ENCODE measurements around the gene SLC6A9.

Gene SLC6A9

DNA sequence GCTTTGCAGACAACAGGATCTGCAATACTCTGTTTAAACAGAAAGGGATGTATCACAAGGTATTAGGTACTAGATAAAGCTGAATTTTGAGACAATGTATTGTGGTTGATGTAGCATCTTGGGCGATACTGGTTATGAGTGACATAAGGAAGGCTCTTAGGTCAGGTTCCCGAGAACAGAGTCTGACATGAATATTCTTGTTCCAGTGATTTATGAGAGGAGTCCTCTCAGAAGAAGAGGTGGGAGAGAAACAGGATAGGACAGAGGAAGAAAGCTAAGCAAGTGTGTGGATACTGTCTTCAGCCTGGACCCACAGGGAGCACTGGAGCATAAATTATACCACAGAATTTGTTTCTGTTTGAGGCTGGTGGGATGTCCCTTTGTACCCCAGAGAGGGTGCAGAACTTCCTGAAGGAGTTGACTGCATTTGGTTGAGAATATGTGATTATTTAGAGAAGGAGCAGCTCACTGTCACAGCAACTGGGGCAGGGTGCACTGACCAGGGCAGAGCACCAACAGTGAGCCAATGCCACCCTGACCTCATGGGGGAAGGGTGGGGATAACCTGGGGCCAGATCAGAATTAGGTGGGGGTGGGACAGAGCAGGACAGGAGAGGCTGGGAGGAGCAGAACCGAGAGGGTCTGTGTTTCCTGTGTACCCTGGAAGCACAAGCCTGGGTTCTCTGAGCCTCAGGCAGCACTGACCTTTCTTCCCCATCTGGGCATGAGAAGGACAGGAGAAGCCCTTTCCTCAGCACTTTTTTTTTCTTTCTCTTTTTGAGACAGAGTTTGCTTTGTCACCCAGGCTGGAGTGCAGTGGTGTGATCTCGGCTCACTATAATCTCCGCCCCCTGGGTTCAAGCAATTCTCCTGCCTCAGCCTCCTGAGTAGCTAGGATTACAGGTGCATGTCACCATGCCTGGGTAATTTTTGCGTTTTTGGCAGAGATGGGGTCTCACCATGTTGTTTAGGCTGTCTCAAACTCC, 36.3 kb upstream of the SLC6A9 start:
- Histone ChIP-seq H3K36me3 (ENCODE audit: control insufficient read depth, low read depth, low read length) (no peaks in the 10 kb centered on the region), H3K9ac (ENCODE audit: low read length) (no peak overlapping the region), H3K27ac (ENCODE audit: low read length) (no peak overlapping the region), H3K9me3 (ENCODE audit: control insufficient read depth, low read depth, low read length) (no peaks in the 10 kb centered on the region), H3K4me3 (ENCODE audit: low read length) (no peak overlapping the region), H3K27me3 (ENCODE audit: control insufficient read depth, insufficient read depth, low read length) (no peaks in the 10 kb centered on the region), H3K4me1 (ENCODE audit: control insufficient read depth, low read depth, low read length) (peaks cover 5% of the 10 kb centered on the region)

DNA sequence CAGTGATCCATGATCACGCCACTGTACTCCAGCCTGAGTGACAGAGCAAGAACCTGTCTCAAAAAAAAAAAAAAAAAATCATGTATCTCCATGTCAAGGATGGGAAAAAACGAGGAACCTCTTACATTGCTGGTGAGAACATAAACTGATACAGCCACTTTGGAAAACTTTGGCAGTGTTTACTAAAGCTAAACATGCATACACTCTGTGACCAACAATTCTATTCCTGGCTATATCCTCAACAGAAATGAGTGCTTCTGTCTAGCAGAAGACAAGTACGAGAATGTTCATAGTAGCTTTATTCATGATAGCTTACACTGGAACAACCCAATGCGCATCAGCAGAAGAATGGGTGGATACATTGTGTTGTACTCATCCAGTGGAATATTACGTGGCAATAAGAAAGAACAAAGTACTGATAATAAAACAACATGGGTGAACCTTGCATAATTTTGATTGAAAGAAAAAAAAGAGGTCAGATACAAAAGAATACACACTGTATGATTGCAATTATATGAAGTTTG, 31.5 kb upstream of the SLC6A9 start:
- no peaks in the 10 kb centered on the region for H3K9me3 ChIP-seq (ENCODE audit: control insufficient read depth, low read depth, low read length)
- H3K36me3 ChIP-seq (ENCODE audit: control insufficient read depth, low read depth, low read length), result no peaks in the 10 kb centered on the region
- H3K4me1 ChIP-seq (ENCODE audit: control insufficient read depth, low read depth, low read length), result no peaks in the 10 kb centered on the region
- H3K27ac ChIP-seq (ENCODE audit: low read length), result no peak overlapping the region
- H3K9ac ChIP-seq (ENCODE audit: low read length), result no peak overlapping the region
- H3K4me3 ChIP-seq (ENCODE audit: low read length), result no peak overlapping the region
- no peaks in the 10 kb centered on the region for H3K27me3 ChIP-seq (ENCODE audit: control insufficient read depth, insufficient read depth, low read length)

DNA sequence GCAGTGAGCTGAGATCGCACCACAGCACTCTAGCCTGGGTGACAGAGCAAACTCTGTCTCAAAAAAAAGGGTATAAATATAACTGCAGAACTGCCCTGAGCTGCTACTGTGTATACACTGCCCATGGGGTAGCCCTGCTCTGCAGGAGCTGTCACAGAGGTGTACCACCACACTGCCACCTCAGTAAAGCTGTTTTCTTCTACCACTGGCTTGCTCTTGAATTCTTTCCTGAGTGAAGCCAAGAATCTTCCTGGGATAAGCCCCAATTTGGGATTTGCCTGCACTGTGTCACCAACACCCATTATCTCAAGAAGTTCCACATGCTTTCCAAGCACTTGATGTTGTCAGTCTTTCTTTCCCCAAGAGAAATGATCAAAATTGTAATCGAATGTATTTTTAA, 30.6 kb upstream of the SLC6A9 start:
- H3K36me3 ChIP-seq (ENCODE audit: control insufficient read depth, low read depth, low read length), result no peaks in the 10 kb centered on the region
- H3K9ac ChIP-seq (ENCODE audit: low read length), result no peak overlapping the region
- H3K4me1 ChIP-seq (ENCODE audit: control insufficient read depth, low read depth, low read length), result no peaks in the 10 kb centered on the region
- no peak overlapping the region for H3K4me3 ChIP-seq (ENCODE audit: low read length)
- no peak overlapping the region for H3K27ac ChIP-seq (ENCODE audit: low read length)
- H3K27me3 ChIP-seq (ENCODE audit: control insufficient read depth, insufficient read depth, low read length), result no peaks in the 10 kb centered on the region
- H3K9me3 ChIP-seq (ENCODE audit: control insufficient read depth, low read depth, low read length), result no peaks in the 10 kb centered on the region

DNA sequence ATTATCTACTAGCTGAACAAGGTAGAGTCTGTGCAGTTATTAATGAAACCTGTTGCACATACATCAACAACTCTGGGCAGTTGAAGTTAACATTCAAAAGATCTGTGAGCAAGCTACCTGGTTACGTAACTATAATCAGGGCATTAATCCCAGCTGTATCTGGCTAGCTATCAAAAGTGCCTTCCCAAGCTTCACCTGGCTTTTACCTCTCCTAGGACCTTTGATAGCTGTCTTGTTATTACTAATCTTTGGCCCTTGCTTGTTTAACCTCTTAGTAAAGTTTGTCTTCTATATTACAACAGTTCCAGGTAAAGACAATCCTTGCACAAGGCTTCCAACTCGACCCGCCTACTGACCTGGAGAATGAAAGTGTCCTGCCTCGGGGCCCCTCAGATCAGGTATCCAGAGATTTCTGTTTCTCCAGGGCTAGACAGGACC, 29.6 kb upstream of the SLC6A9 start:
- H3K27me3 ChIP-seq (ENCODE audit: control insufficient read depth, insufficient read depth, low read length), result no peaks in the 10 kb centered on the region
- H3K9ac ChIP-seq (ENCODE audit: low read length), result no peak overlapping the region
- H3K36me3 ChIP-seq (ENCODE audit: control insufficient read depth, low read depth, low read length), result no peaks in the 10 kb centered on the region
- no peaks in the 10 kb centered on the region for H3K9me3 ChIP-seq (ENCODE audit: control insufficient read depth, low read depth, low read length)
- H3K4me3 ChIP-seq (ENCODE audit: low read length), result no peak overlapping the region
- H3K4me1 ChIP-seq (ENCODE audit: control insufficient read depth, low read depth, low read length), result no peaks in the 10 kb centered on the region
- H3K27ac ChIP-seq (ENCODE audit: low read length), result no peak overlapping the region

DNA sequence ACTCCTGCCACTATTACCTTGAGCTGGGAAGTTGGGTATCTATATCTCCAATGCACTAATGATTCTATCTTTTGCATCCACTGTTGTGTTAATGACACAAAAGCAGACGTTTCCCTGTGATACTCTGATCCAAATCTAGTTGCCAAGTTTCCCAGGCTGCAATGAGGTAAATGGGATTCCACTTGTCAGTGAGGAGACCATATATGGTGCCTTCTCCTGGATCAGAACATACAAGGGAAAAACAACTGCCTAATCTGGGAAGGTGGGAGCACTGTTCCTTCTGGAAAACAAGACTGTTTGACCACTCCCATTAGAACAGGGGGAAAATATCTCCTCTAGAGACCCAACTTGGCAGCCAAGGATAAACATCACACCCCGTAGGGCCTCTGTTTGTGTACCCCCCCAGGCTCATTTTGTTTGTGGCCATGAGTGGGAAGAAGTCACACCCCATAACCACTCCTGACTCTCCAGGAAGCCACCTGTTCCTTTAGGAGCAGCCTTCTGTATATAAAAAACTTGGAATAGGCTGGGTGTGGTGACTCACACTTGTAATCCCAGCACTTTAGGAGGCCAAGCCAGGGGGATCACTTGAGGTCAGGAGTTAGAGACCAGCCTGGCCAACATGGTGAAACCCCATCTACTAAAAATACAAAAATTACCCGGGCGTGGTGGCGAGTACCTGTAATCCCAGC, 28.5 kb upstream of the SLC6A9 start:
- H3K36me3 ChIP-seq (ENCODE audit: control insufficient read depth, low read depth, low read length), result no peaks in the 10 kb centered on the region
- H3K9me3 ChIP-seq (ENCODE audit: control insufficient read depth, low read depth, low read length), result no peaks in the 10 kb centered on the region
- no peak overlapping the region for H3K4me3 ChIP-seq (ENCODE audit: low read length)
- no peaks in the 10 kb centered on the region for H3K4me1 ChIP-seq (ENCODE audit: control insufficient read depth, low read depth, low read length)
- H3K27me3 ChIP-seq (ENCODE audit: control insufficient read depth, insufficient read depth, low read length), result no peaks in the 10 kb centered on the region
- H3K9ac ChIP-seq (ENCODE audit: low read length), result no peak overlapping the region
- no peak overlapping the region for H3K27ac ChIP-seq (ENCODE audit: low read length)

DNA sequence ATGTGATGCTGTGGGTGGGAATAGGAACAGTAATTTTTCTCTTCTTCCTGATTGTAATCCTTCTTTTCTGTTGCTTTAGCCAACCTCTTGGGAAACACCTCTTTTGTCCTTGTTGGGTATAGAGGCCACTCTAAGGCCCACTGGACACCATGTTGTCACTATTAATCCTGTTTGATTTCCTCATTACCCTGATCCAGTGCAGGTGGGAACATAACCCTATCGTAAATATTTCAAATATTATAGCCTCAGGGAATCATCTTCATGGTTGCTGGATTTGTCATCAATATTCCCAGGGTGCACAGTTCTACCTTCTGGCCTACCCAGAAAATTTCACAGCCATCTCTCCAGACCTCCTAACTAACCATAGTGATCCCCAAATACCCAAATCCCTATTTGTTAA, 27.9 kb upstream of the SLC6A9 start:
- no peaks in the 10 kb centered on the region for H3K36me3 ChIP-seq (ENCODE audit: control insufficient read depth, low read depth, low read length)
- H3K4me3 ChIP-seq (ENCODE audit: low read length), result no peak overlapping the region
- H3K9ac ChIP-seq (ENCODE audit: low read length), result no peak overlapping the region
- H3K27me3 ChIP-seq (ENCODE audit: control insufficient read depth, insufficient read depth, low read length), result no peaks in the 10 kb centered on the region
- H3K27ac ChIP-seq (ENCODE audit: low read length), result no peak overlapping the region
- no peaks in the 10 kb centered on the region for H3K4me1 ChIP-seq (ENCODE audit: control insufficient read depth, low read depth, low read length)
- no peaks in the 10 kb centered on the region for H3K9me3 ChIP-seq (ENCODE audit: control insufficient read depth, low read depth, low read length)

DNA sequence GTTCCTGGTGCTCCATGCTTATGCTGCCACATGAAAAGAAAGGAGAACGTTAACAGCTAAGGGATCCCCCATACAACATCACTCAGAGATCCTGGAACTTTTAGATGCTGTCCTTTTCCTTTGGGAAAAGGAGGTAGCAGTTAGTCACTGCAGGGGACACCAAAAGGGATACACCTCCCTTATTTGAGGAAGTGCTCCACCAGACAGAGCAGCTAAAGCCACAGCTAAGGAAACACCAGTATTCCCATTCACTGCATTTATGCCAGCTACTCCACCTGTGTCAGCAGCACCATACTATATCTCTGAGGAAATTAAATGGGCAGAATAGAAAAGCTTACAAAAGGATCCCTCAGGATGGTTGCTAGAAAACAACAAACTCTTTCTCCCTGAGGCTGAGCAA, 26.0 kb upstream of the SLC6A9 start:
- Histone ChIP-seq H3K9me3 (ENCODE audit: control insufficient read depth, low read depth, low read length) (no peaks in the 10 kb centered on the region), H3K27ac (ENCODE audit: low read length) (no peak overlapping the region), H3K4me1 (ENCODE audit: control insufficient read depth, low read depth, low read length) (no peaks in the 10 kb centered on the region), H3K27me3 (ENCODE audit: control insufficient read depth, insufficient read depth, low read length) (no peaks in the 10 kb centered on the region), H3K9ac (ENCODE audit: low read length) (no peak overlapping the region), H3K4me3 (ENCODE audit: low read length) (no peak overlapping the region), H3K36me3 (ENCODE audit: control insufficient read depth, low read depth, low read length) (no peaks in the 10 kb centered on the region)

DNA sequence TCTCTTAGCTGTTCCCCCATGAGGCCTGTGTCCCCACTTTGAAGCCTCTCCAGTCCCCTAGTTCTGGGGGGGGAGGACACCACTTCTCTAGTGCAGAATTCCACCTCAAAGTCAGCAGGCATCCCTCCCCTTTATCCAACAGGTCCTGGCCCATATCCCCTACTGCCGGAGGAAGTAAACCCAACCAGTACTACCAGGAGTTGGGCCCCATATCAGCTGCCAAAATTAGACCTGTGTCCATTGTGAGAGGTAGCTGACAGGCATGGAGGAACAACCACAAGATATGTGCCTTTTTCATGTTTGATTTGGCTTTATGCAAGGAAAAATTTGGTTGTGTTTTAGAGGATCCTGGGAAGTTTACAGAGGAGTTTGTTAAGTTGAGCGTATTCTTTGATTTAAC, 22.1 kb upstream of the SLC6A9 start:
- Histone ChIP-seq H3K9ac (ENCODE audit: low read length) (no peak overlapping the region), H3K4me3 (ENCODE audit: low read length) (no peak overlapping the region), H3K9me3 (ENCODE audit: control insufficient read depth, low read depth, low read length) (no peaks in the 10 kb centered on the region), H3K36me3 (ENCODE audit: control insufficient read depth, low read depth, low read length) (no peaks in the 10 kb centered on the region), H3K4me1 (ENCODE audit: control insufficient read depth, low read depth, low read length) (no peaks in the 10 kb centered on the region), H3K27me3 (ENCODE audit: control insufficient read depth, insufficient read depth, low read length) (no peaks in the 10 kb centered on the region), H3K27ac (ENCODE audit: low read length) (no peak overlapping the region)

DNA sequence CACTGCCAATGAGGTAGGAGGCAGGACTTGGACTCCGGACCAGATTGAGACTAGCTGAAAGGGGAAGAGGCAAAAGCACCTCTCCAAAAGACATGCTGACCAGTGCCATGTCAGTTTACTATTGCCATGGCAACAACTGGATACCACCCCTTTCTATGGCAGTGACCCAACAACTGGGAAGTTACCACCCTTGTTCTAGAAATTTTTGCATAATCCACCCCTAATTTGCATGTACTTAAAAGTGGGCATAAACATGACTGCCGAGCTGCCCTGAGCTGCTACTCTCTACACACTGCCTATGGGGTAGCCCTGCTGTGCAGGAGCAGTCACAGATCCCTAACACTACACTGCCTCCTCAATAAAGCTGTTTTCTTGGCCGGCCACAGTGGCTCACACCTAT, 19.0 kb upstream of the SLC6A9 start:
- no peak overlapping the region for H3K27ac ChIP-seq (ENCODE audit: low read length)
- H3K9me3 ChIP-seq (ENCODE audit: control insufficient read depth, low read depth, low read length), result no peaks in the 10 kb centered on the region
- no peaks in the 10 kb centered on the region for H3K4me1 ChIP-seq (ENCODE audit: control insufficient read depth, low read depth, low read length)
- no peaks in the 10 kb centered on the region for H3K36me3 ChIP-seq (ENCODE audit: control insufficient read depth, low read depth, low read length)
- H3K9ac ChIP-seq (ENCODE audit: low read length), result no peak overlapping the region
- H3K4me3 ChIP-seq (ENCODE audit: low read length), result no peak overlapping the region
- no peaks in the 10 kb centered on the region for H3K27me3 ChIP-seq (ENCODE audit: control insufficient read depth, insufficient read depth, low read length)

DNA sequence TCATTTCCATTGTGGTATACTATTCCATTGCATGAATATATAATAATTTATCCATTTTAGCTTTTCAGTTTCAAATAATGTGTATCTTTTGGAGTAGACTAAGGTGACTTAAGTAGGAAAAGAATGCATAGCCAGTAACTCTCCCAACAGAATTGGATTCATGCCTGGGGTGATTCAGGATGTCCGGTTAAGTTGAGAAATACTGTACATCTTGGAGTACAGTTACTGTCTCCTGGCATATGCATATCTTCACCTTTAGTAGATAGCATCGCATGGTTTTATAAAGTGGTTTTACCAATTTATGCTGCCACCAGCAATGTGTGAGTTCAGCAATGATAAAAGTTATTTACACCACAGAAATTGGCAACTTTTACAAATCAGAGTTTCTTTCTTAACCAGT, 18.6 kb upstream of the SLC6A9 start:
- no peaks in the 10 kb centered on the region for H3K27me3 ChIP-seq (ENCODE audit: control insufficient read depth, insufficient read depth, low read length)
- H3K4me1 ChIP-seq (ENCODE audit: control insufficient read depth, low read depth, low read length), result no peaks in the 10 kb centered on the region
- no peak overlapping the region for H3K9ac ChIP-seq (ENCODE audit: low read length)
- no peaks in the 10 kb centered on the region for H3K9me3 ChIP-seq (ENCODE audit: control insufficient read depth, low read depth, low read length)
- no peaks in the 10 kb centered on the region for H3K36me3 ChIP-seq (ENCODE audit: control insufficient read depth, low read depth, low read length)
- no peak overlapping the region for H3K27ac ChIP-seq (ENCODE audit: low read length)
- H3K4me3 ChIP-seq (ENCODE audit: low read length), result no peak overlapping the region

DNA sequence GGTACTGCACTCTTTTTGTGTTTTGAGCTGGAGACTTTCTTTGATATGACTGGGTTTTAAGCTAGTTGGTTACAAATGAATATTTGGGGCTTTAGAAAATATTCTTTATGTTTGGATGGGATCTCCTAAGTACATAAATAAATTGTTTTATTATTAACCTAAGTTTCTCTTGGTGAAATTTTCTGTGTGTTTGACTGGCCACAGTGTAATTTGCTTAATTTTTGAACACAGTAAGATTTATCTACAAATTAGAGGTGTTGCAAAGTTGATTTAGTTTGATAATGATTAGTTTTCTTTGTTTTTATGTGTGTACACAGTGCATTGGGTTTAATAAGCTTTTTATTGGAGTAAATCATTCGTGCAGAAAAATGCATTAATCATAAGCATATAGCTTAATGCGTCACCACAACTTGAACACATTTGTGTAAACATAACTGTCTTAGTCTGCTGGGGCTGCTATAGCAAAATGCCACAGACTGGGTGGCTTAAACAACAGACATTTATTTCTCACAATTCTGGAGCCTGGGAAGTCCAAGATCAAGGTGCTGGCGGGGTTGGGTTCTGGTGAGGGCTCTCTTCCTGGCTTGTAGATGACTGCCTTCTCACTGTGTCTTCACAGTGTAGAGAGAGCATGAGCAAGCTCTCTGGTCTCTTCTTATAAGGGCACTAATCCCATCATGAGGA, 17.4 kb upstream of the SLC6A9 start:
- no peaks in the 10 kb centered on the region for H3K36me3 ChIP-seq (ENCODE audit: control insufficient read depth, low read depth, low read length)
- H3K9me3 ChIP-seq (ENCODE audit: control insufficient read depth, low read depth, low read length), result no peaks in the 10 kb centered on the region
- no peak overlapping the region for H3K27ac ChIP-seq (ENCODE audit: low read length)
- H3K4me3 ChIP-seq (ENCODE audit: low read length), result no peak overlapping the region
- no peaks in the 10 kb centered on the region for H3K4me1 ChIP-seq (ENCODE audit: control insufficient read depth, low read depth, low read length)
- no peaks in the 10 kb centered on the region for H3K27me3 ChIP-seq (ENCODE audit: control insufficient read depth, insufficient read depth, low read length)
- H3K9ac ChIP-seq (ENCODE audit: low read length), result no peak overlapping the region

Measured in iPS-18a (cell line).